ENCODE measurements around the gene EXOG. TPM values are rescaled to one million over a fixed set of nuclear protein-coding genes. Genes with fewer than 3 reads are reported as not detected.

Gene EXOG
- total RNA-seq, 1 experiment from 2014 or later, result 16.2 TPM

- no peaks in the 10 kb centered on the region for H3K9me3 ChIP-seq
- H3K27ac Mint-ChIP-seq (ENCODE audit: unreplicated experiment), result no peak overlapping the region
- CTCF ChIA-PET, result no interaction called here
- DNase-seq, result no peak
- no peaks in the 10 kb centered on the region for H3K36me3 ChIP-seq (ENCODE audit: control insufficient read depth, insufficient read depth, low read length)
- intact Hi-C loops (cut with micrococcal nuclease; ENCODE audit: unreplicated experiment), result no loop called here
- no peaks in the 10 kb centered on the region for H3K4me1 Mint-ChIP-seq (ENCODE audit: low read depth, unreplicated experiment)
- H3K36me3 Mint-ChIP-seq (ENCODE audit: insufficient read depth, unreplicated experiment), result peaks cover under 1% of the 10 kb centered on the region
- H3K4me3 Mint-ChIP-seq (ENCODE audit: unreplicated experiment), result no peak overlapping the region
- POLR2A ChIA-PET, result no interaction called here
- no TSS peak for BruUV-seq (replicated peaks)
- TF ChIP-seq CTCF (IDR thresholded peaks at IDR 0.05; ENCODE audit: insufficient read depth in 1 of 2, low read depth in 1 of 2, low read length in 1 of 2, severe bottlenecking in 1 of 2, unreplicated experiment in 1 of 2), result no peak
- H3K4me1 ChIP-seq, result no peaks in the 10 kb centered on the region
- no peaks in the 10 kb centered on the region for H3K27me3 Mint-ChIP-seq (ENCODE audit: insufficient read depth, unreplicated experiment)
- no peaks in the 10 kb centered on the region for H3K9me3 Mint-ChIP-seq (ENCODE audit: unreplicated experiment)
- H3K27me3 ChIP-seq (replicated peaks; ENCODE audit: control insufficient read depth, insufficient read depth, low read length), result no peaks in the 10 kb centered on the region
- no peak overlapping the region for H3K4me3 ChIP-seq (ENCODE audit: low read depth, low read length)
Observed at GRCh38 chr3:38516669-38517068, 20.5 kb downstream of the EXOG start.

- Histone ChIP-seq H3K27me3 (replicated peaks; ENCODE audit: control insufficient read depth, insufficient read depth, low read length) (no peaks in the 10 kb centered on the region), H3K4me1 (no peaks in the 10 kb centered on the region), H3K36me3 (ENCODE audit: control insufficient read depth, insufficient read depth, low read length) (no peaks in the 10 kb centered on the region; the same call in 1 of the 2 replicates), H3K4me3 (ENCODE audit: low read depth, low read length) (no peak overlapping the region), H3K9me3 (no peaks in the 10 kb centered on the region)
- ChIA-PET CTCF (interaction anchor here (1.3 kb wide), 1 partner anchor 86 kb away, joined by 4 read pairs; no protein-coding TSS in a partner anchor), POLR2A (no interaction called here)
- peaks cover 6% of the 10 kb centered on the region for H3K36me3 Mint-ChIP-seq (ENCODE audit: insufficient read depth, unreplicated experiment)
- no peak for DNase-seq
- H3K27ac Mint-ChIP-seq (ENCODE audit: unreplicated experiment), result no peak overlapping the region
- no peaks in the 10 kb centered on the region for H3K4me1 Mint-ChIP-seq (ENCODE audit: low read depth, unreplicated experiment)
- H3K9me3 Mint-ChIP-seq (ENCODE audit: unreplicated experiment), result no peaks in the 10 kb centered on the region
- BruUV-seq (replicated peaks), result no TSS peak
- intact Hi-C loops (cut with micrococcal nuclease; ENCODE audit: unreplicated experiment), result no loop called here
- no peak overlapping the region for H3K4me3 Mint-ChIP-seq (ENCODE audit: unreplicated experiment)
- TF ChIP-seq CTCF (IDR thresholded peaks at IDR 0.05; ENCODE audit: insufficient read depth in 1 of 2, low read depth in 1 of 2, low read length in 1 of 2, severe bottlenecking in 1 of 2, unreplicated experiment in 1 of 2), result no peak
- no peaks in the 10 kb centered on the region for H3K27me3 Mint-ChIP-seq (ENCODE audit: insufficient read depth, unreplicated experiment)
Observed at GRCh38 chr3:38519000-38519399, 22.9 kb downstream of the EXOG start.

GRCh38 chr3:38519651-38520050, 23.5 kb downstream of the EXOG start:
- POLR2A ChIA-PET, result no interaction called here
- intact Hi-C loops (cut with micrococcal nuclease; ENCODE audit: unreplicated experiment), result loop anchor here (5.0 kb wide), 1 partner anchor 323 kb away; no protein-coding TSS in a partner anchor
- H3K36me3 Mint-ChIP-seq (ENCODE audit: insufficient read depth, unreplicated experiment), result peaks cover 9% of the 10 kb centered on the region
- Histone ChIP-seq H3K4me3 (ENCODE audit: low read depth, low read length) (no peak overlapping the region), H3K27me3 (replicated peaks; ENCODE audit: control insufficient read depth, insufficient read depth, low read length) (no peaks in the 10 kb centered on the region), H3K36me3 (ENCODE audit: control insufficient read depth, insufficient read depth, low read length) (no peaks in the 10 kb centered on the region; the same call in 1 of the 2 replicates), H3K9me3 (no peaks in the 10 kb centered on the region), H3K4me1 (no peaks in the 10 kb centered on the region)
- H3K27me3 Mint-ChIP-seq (ENCODE audit: insufficient read depth, unreplicated experiment), result no peaks in the 10 kb centered on the region
- H3K27ac Mint-ChIP-seq (ENCODE audit: unreplicated experiment), result no peak overlapping the region
- no peak overlapping the region for H3K4me3 Mint-ChIP-seq (ENCODE audit: unreplicated experiment)
- no peaks in the 10 kb centered on the region for H3K4me1 Mint-ChIP-seq (ENCODE audit: low read depth, unreplicated experiment)
- CTCF ChIA-PET, result interaction anchor here (1.3 kb wide), 1 partner anchor 86 kb away, joined by 4 read pairs; no protein-coding TSS in a partner anchor
- no peak for DNase-seq
- no peak for TF ChIP-seq CTCF (IDR thresholded peaks at IDR 0.05; ENCODE audit: insufficient read depth in 1 of 2, low read depth in 1 of 2, low read length in 1 of 2, severe bottlenecking in 1 of 2, unreplicated experiment in 1 of 2)
- H3K9me3 Mint-ChIP-seq (ENCODE audit: unreplicated experiment), result no peaks in the 10 kb centered on the region
- no TSS peak for BruUV-seq (replicated peaks)
